Measurements from ENCODE around the gene PCYOX1L.

GRCh38 chr5:149344151-149344550, 13.7 kb upstream of the PCYOX1L start:
- TF ChIP-seq CTCF (conservative IDR thresholded peaks at IDR 0.05; ENCODE audit: low read depth, low read length) (no peak), EZH2 (IDR thresholded peaks at IDR 0.05; ENCODE audit: borderline replicate concordance, low read depth, low read length, poor library complexity, severe bottlenecking) (no peak)

All from A673 (cell line).